Bronchial epithelial cell (primary cell): ENCODE measurements around the gene IFNL1. TPM values are rescaled to one million over a fixed set of nuclear protein-coding genes. Genes with fewer than 3 reads are reported as not detected.

Source experiments
- DNase-seq: peaks from one replicate; pipeline ENCODE4 v3.0.0-alpha.2; 2010; ENCODE audit warnings: low read depth
- FAIRE-seq: peaks from 2 replicates; lab custom pipeline; 2011; peaks lifted over from hg19 to GRCh38; lab: Jason Lieb, UNC
- H3K27me3 ChIP-seq: 2 replicates; pipeline ENCODE4 v1.5.1; 2011; ENCODE audit warnings: low read length; ENCODE audit not compliant: control insufficient read depth, insufficient read depth
- H3K36me3 ChIP-seq: 2 replicates; pipeline ENCODE4 v1.5.1; 2011; ENCODE audit warnings: low read length; ENCODE audit not compliant: control insufficient read depth, insufficient read depth
- H3K4me3 ChIP-seq: 2 replicates; pipeline ENCODE4 v1.5.1; 2011; ENCODE audit warnings: mild to moderate bottlenecking, low read depth, low read length, control low read depth
- total RNA-seq: library from RNA; depleted of rRNA; stranded (reverse); fragments of >200 nt; gene quantifications from 2 replicates; pipeline ENCODE4 v1.2.1, GENCODE V29; 2014
- TF ChIP-seq, protein P1 (sequence below): IDR thresholded peaks from 2 replicates; pipeline ENCODE4 v1.5.1; 2011; ENCODE audit warnings: mild to moderate bottlenecking, moderate library complexity, low read length, control low read depth, inconsistent platforms; ENCODE audit not compliant: insufficient read depth, severe bottlenecking

IFNL1 gene
- total RNA-seq, 1 donor from 2014 or later, result not detected

GRCh38 chr19:39318071-39318470 is 21.9 kb downstream of the IFNL1 start:
- DNase-seq, result no peak
- no peak overlapping the region for H3K4me3 ChIP-seq
- H3K27me3 ChIP-seq, result peaks cover 3% of the 10 kb centered on the region
- TF ChIP-seq, protein P1, sequence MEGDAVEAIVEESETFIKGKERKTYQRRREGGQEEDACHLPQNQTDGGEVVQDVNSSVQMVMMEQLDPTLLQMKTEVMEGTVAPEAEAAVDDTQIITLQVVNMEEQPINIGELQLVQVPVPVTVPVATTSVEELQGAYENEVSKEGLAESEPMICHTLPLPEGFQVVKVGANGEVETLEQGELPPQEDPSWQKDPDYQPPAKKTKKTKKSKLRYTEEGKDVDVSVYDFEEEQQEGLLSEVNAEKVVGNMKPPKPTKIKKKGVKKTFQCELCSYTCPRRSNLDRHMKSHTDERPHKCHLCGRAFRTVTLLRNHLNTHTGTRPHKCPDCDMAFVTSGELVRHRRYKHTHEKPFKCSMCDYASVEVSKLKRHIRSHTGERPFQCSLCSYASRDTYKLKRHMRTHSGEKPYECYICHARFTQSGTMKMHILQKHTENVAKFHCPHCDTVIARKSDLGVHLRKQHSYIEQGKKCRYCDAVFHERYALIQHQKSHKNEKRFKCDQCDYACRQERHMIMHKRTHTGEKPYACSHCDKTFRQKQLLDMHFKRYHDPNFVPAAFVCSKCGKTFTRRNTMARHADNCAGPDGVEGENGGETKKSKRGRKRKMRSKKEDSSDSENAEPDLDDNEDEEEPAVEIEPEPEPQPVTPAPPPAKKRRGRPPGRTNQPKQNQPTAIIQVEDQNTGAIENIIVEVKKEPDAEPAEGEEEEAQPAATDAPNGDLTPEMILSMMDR, result no peak
- no peaks in the 10 kb centered on the region for H3K36me3 ChIP-seq
- FAIRE-seq, result no peak

DNA sequence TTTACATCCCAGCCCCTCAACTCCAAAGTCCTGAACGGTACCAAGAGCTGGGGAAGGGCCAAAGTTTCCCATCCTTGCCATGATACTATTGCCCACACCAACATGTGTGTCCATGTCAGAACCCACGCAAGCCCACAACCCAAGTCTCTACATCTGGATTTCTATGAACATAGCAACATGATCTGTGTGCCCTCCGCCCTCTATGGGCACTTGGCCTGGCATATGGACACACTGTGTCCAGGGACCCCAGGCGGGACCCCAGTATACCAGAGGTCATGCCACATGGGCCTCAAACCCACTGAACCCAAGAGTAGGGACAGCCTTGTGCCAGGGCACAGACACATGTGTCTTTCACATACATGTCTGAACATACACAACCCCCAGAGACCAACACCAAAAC is 22.5 kb downstream of the IFNL1 start:
- no peak for DNase-seq
- peak; percentile 76 for FAIRE-seq
- TF ChIP-seq, protein P1, result no peak
- Histone ChIP-seq H3K4me3 (no peak overlapping the region), H3K27me3 (peaks cover 3% of the 10 kb centered on the region), H3K36me3 (no peaks in the 10 kb centered on the region)

DNA sequence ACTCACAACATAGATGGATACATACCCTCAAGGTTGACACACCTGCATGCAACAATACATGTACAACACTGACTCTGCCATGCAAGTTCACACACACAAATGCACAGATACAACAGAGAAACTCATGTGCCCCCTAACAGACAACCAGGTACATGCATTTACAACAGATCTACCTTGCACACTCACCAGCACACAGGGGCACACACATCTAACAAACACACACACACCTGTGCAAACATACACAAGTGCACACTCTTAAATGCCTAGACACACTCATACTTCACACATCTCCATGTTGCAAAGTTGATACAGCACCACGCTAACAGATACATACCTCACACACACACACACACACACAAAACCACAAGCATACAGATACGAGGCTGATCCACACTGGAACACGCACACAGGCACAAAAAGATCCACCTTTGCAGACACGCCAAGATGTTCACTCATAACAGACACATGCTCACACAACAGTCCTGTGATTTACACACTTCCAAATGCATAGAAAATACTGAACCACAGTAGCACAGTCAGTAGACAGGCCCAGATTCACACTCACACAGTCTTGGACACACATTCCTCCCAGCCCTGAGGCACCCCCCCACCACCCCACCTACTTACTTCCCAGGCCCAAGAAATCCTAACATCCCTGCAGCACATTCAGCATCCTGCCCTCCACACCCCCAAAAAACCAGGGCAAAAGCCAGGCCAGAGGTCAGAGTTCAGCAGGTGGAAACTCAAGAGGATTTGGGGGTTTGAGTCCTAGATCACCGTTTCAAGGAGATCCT is 23.1 kb downstream of the IFNL1 start:
- Histone ChIP-seq H3K4me3 (no peak overlapping the region), H3K27me3 (peaks cover 3% of the 10 kb centered on the region), H3K36me3 (no peaks in the 10 kb centered on the region)
- peak; percentile 94 for FAIRE-seq
- DNase-seq, result no peak
- TF ChIP-seq, protein P1, result no peak

GRCh38 chr19:39319892-39320248 is 23.7 kb downstream of the IFNL1 start:
- peak overlapping the region; percentile 28 for H3K4me3 ChIP-seq
- no peak for FAIRE-seq
- no peak for DNase-seq
- TF ChIP-seq, protein P1, result no peak
- H3K27me3 ChIP-seq, result peaks cover 3% of the 10 kb centered on the region
- H3K36me3 ChIP-seq, result no peaks in the 10 kb centered on the region

DNA sequence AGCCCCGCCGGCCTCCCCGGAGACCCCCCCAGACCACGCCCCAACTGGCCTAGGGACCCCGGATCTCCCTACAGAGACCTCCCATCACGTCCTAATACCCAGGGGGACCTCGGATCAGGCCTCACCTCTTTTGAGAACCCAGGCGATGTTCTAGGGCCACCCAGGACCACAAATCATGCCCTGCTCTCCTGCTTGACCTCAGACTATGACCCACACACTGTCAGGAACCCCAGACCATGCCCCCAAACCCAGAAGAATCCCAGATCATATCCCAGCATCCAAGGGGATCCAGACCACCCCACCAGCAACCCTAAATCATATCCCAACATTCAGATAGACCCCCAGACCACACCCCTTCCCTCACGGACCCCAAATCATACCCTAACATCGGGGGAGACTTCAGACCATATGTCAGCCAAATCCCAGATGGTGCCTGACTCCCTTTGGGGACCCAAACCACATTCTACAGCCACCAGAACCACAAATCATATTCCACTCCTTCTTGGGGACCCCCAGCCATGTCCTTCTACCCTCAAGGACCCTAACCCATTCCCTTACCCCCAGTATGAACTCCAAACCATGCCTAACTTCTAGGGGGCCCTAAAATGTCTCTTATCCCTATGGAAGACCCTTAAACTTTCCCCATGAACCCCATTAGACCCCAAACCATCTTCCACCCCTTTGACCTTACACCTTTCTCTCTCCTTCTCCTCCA is 25.1 kb downstream of the IFNL1 start:
- FAIRE-seq, result no peak
- Histone ChIP-seq H3K27me3 (peaks cover 3% of the 10 kb centered on the region), H3K4me3 (no peak overlapping the region), H3K36me3 (no peaks in the 10 kb centered on the region)
- no peak for DNase-seq
- TF ChIP-seq, protein P1, result no peak
